Caco-2 (cell line): ENCODE data around the gene PPFIBP1. TPM values are rescaled to one million over a fixed set of nuclear protein-coding genes. Genes with fewer than 3 reads are reported as not detected.

ENCODE experiments used
- BruUV-seq: library from RNA; stranded (reverse); fragments of 400-500 nt; replicated peaks from 2 replicates; lab custom pipeline; 2021; lab: Mats Ljungman, UMichigan
- CTCF ChIA-PET: fragments of 300-600 bp; sonication (Branson Sonifier 250); formaldehyde crosslinking; loops from one replicate; lab custom pipeline; 2022; ENCODE audit warnings: antibody characterized with exemption; lab: Charles Lee
- POLR2A ChIA-PET: fragments of 300-600 bp; sonication (Branson Sonifier 250); formaldehyde crosslinking; loops from one replicate; lab custom pipeline; 2022; ENCODE audit warnings: antibody characterized with exemption; lab: Charles Lee
- DNase-seq, 2 experiments: peaks; one replicate each; pipeline versions ENCODE4 v3.0.0 to v3.0.0-alpha.2; 2020 to 2022
- H3K27me3 ChIP-seq: replicated peaks from 2 replicates; pipeline ENCODE4 v1.6.0; 2011; ENCODE audit warnings: low read length; ENCODE audit not compliant: control insufficient read depth, insufficient read depth
- H3K36me3 ChIP-seq: 2 replicates; pipeline ENCODE4 v1.5.1; 2011; ENCODE audit warnings: low read length; ENCODE audit not compliant: control insufficient read depth, insufficient read depth
- H3K4me1 ChIP-seq: fragments of 250-450 bp; sonication (Bioruptor Pico); 2 replicates; pipeline ENCODE4 v1.5.1; 2020; ENCODE audit warnings: mild to moderate bottlenecking
- H3K4me3 ChIP-seq: 2 replicates; pipeline ENCODE4 v1.5.1; 2011; ENCODE audit warnings: low read depth, mild to moderate bottlenecking, control low read depth, low read length
- H3K9me3 ChIP-seq: fragments of 250-450 bp; sonication (Bioruptor Pico); 2 replicates; pipeline ENCODE4 v1.5.1; 2020; ENCODE audit warnings: mild to moderate bottlenecking, moderate library complexity
- H3K27ac Mint-ChIP-seq: one replicate; pipeline ENCODE4 v1.8.0; 2022; ENCODE audit warnings: mixed read lengths; ENCODE audit not compliant: unreplicated experiment
- H3K27me3 Mint-ChIP-seq: one replicate; pipeline ENCODE4 v1.8.0; 2022; ENCODE audit warnings: mixed read lengths; ENCODE audit not compliant: insufficient read depth, unreplicated experiment
- H3K36me3 Mint-ChIP-seq: one replicate; pipeline ENCODE4 v1.8.0; 2022; ENCODE audit warnings: mild to moderate bottlenecking, mixed read lengths; ENCODE audit not compliant: insufficient read depth, unreplicated experiment
- H3K4me1 Mint-ChIP-seq: one replicate; pipeline ENCODE4 v1.8.0; 2022; ENCODE audit warnings: low read depth, mixed read lengths; ENCODE audit not compliant: unreplicated experiment
- H3K4me3 Mint-ChIP-seq: one replicate; pipeline ENCODE4 v1.8.0; 2022; ENCODE audit warnings: mild to moderate bottlenecking, moderate library complexity, mixed read lengths; ENCODE audit not compliant: unreplicated experiment
- H3K9me3 Mint-ChIP-seq: one replicate; pipeline ENCODE4 v1.8.0; 2022; ENCODE audit warnings: mixed read lengths; ENCODE audit not compliant: unreplicated experiment
- intact Hi-C: fragments of 100-400 bp; cut with micrococcal nuclease; formaldehyde crosslinking; loops from one replicate; pipeline ENCODE4 v1.10.0; 2022; ENCODE audit not compliant: unreplicated experiment
- total RNA-seq: library from RNA; stranded (reverse); gene quantifications from 2 replicates; pipeline ENCODE4 v1.2.3, GENCODE V29; 2022
- TF ChIP-seq, protein P1 (sequence below), 2 experiments: fragments of 200-600 bp in 1 of 2; IDR thresholded peaks; 1 replicate in 1 of 2; 2 replicates in 1 of 2; pipeline versions ENCODE4 v1.5.1 to v1.8.0; 2011 to 2022; ENCODE audit warnings: antibody characterized with exemption in 1 of 2, control low read depth in 1 of 2, inconsistent platforms in 1 of 2, low read depth in 1 of 2, low read length in 1 of 2, mild to moderate bottlenecking in 1 of 2, moderate library complexity in 1 of 2; ENCODE audit not compliant: insufficient read depth in 1 of 2, severe bottlenecking in 1 of 2, unreplicated experiment in 1 of 2

The PPFIBP1 gene
- total RNA-seq, 1 experiment from 2014 or later, result 109 TPM

DNA sequence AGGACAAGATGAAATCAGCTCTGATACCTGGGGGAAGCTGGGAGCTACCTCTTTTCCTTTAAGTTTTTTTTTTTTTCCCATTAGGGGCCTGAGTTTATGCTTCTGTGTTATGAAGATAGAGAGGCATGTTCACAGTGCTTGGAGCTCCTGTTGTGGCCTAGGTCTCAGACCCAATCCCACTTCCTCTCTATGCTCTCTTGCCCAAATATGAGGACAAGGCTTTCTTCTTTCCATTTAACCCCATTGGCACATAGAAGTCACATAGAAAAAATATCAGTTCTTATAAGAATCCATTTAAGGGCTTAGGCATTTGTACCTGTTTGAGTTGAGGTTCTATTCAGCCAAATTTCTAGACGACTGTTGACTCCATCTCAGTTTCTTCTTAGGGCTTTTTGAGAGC, 199.2 kb downstream of the PPFIBP1 start:
- Mint-ChIP-seq H3K27me3 (no peaks in the 10 kb centered on the region), H3K9me3 (no peaks in the 10 kb centered on the region), H3K4me1 (no peaks in the 10 kb centered on the region), H3K36me3 (peaks cover 72% of the 10 kb centered on the region), H3K4me3 (no peak overlapping the region), H3K27ac (no peak overlapping the region)
- Histone ChIP-seq H3K9me3 (no peaks in the 10 kb centered on the region), H3K27me3 (no peaks in the 10 kb centered on the region), H3K36me3 (no peaks in the 10 kb centered on the region), H3K4me1 (no peaks in the 10 kb centered on the region), H3K4me3 (no peak overlapping the region)
- DNase-seq, result no peak
- intact Hi-C loops, result no loop called here
- CTCF ChIA-PET, result no interaction called here
- TF ChIP-seq, protein P1, sequence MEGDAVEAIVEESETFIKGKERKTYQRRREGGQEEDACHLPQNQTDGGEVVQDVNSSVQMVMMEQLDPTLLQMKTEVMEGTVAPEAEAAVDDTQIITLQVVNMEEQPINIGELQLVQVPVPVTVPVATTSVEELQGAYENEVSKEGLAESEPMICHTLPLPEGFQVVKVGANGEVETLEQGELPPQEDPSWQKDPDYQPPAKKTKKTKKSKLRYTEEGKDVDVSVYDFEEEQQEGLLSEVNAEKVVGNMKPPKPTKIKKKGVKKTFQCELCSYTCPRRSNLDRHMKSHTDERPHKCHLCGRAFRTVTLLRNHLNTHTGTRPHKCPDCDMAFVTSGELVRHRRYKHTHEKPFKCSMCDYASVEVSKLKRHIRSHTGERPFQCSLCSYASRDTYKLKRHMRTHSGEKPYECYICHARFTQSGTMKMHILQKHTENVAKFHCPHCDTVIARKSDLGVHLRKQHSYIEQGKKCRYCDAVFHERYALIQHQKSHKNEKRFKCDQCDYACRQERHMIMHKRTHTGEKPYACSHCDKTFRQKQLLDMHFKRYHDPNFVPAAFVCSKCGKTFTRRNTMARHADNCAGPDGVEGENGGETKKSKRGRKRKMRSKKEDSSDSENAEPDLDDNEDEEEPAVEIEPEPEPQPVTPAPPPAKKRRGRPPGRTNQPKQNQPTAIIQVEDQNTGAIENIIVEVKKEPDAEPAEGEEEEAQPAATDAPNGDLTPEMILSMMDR (IDR thresholded peaks at IDR 0.05; ENCODE audit: insufficient read depth in 1 of 2, low read depth in 1 of 2, low read length in 1 of 2, severe bottlenecking in 1 of 2, unreplicated experiment in 1 of 2), result no peak
- POLR2A ChIA-PET, result interaction anchor here (0.7 kb wide), 1 partner anchor 16 kb away, joined by 8 read pairs; no protein-coding TSS in a partner anchor
- BruUV-seq, result no TSS peak

DNA sequence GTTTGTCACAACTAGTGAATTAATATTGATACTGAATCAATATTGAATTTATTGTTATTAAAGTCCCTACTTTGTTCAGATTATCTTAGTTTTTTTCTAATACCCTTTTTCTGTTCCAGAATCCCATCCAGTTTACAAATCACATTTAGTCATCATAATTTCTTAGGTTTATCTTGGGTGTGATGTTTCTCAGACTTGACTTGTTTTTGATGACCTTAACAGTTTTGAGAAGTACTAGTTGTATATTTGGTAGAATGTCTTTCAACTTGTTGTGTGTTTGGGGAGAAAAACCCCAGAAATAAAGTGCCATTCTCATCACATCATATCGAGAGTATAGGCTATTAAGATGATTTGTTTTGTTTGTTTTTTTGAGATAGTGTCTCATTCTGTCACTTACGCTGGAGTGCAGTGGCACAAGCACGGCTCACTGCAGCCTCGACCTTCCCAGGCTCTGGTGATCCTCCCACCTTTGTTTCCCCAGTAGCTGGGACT, 206.1 kb downstream of the PPFIBP1 start:
- no peaks in the 10 kb centered on the region for H3K9me3 ChIP-seq
- Mint-ChIP-seq H3K27me3 (no peaks in the 10 kb centered on the region), H3K4me1 (no peaks in the 10 kb centered on the region), H3K27ac (no peak overlapping the region), H3K36me3 (peaks cover 51% of the 10 kb centered on the region), H3K4me3 (no peak overlapping the region), H3K9me3 (no peaks in the 10 kb centered on the region)
- H3K4me3 ChIP-seq, result no peak overlapping the region
- BruUV-seq, result no TSS peak
- H3K36me3 ChIP-seq, result peaks cover 3% of the 10 kb centered on the region; the same call in 1 of the 2 replicates
- intact Hi-C loops, result loop anchor here (10.0 kb wide), 1 partner anchor 1235 kb away; no protein-coding TSS in a partner anchor
- POLR2A ChIA-PET, result no interaction called here
- CTCF ChIA-PET, result no interaction called here
- TF ChIP-seq, protein P1 (IDR thresholded peaks at IDR 0.05; ENCODE audit: insufficient read depth in 1 of 2, low read depth in 1 of 2, low read length in 1 of 2, severe bottlenecking in 1 of 2, unreplicated experiment in 1 of 2), result no peak
- DNase-seq, result no peak
- no peaks in the 10 kb centered on the region for H3K4me1 ChIP-seq
- H3K27me3 ChIP-seq, result no peaks in the 10 kb centered on the region

DNA sequence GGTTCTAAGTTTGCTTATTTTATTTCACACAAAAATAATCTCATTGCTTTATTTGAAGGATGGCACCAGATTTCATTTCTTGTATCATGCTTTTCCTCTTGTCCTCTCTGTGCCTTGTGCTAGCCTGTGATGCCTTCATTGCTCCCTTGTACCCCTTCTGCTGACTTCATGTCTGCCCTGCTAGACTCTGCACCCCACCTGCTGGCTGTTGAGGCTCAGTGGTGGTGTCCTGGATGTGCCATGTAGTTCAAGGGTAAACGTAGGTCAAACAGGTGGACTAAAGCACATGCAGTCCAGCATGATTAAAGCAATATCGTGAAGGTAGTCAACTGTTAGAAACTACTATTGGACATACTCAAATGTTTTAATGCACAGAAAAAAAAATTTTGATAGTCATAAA, 208.3 kb downstream of the PPFIBP1 start:
- Mint-ChIP-seq H3K36me3 (peaks cover 51% of the 10 kb centered on the region), H3K27ac (no peak overlapping the region), H3K9me3 (no peaks in the 10 kb centered on the region), H3K27me3 (no peaks in the 10 kb centered on the region), H3K4me3 (no peak overlapping the region), H3K4me1 (no peaks in the 10 kb centered on the region)
- Histone ChIP-seq H3K9me3 (no peaks in the 10 kb centered on the region), H3K4me1 (no peaks in the 10 kb centered on the region), H3K27me3 (no peaks in the 10 kb centered on the region), H3K36me3 (peaks cover 3% of the 10 kb centered on the region; the same call in 1 of the 2 replicates), H3K4me3 (no peak overlapping the region)
- intact Hi-C loops, result loop anchor here (10.0 kb wide), 1 partner anchor 1233 kb away; no protein-coding TSS in a partner anchor
- no TSS peak for BruUV-seq
- TF ChIP-seq, protein P1 (IDR thresholded peaks at IDR 0.05; ENCODE audit: insufficient read depth in 1 of 2, low read depth in 1 of 2, low read length in 1 of 2, severe bottlenecking in 1 of 2, unreplicated experiment in 1 of 2), result peak; percentile 47 to 67
- ChIA-PET CTCF (no interaction called here), POLR2A (interaction anchor here (1.1 kb wide), 1 partner anchor 47 kb away, joined by 9 read pairs; no protein-coding TSS in a partner anchor)
- peak; percentile 63 to 65 for DNase-seq
